Thoracic aorta (tissue), 2 donors: ENCODE results near the gene CBFA2T3. TPM values are rescaled to one million over a fixed set of nuclear protein-coding genes. Genes with fewer than 3 reads are reported as not detected.

ENCODE experiments used
- ATAC-seq: fragments of 150-250 bp; one replicate; pipeline ENCODE4 v1.8.0; 2017; ENCODE audit warnings: low read depth; ENCODE audit not compliant: insufficient number of reproducible peaks, low FRiP score
- DNase-seq: peaks from one replicate; pipeline ENCODE4 v3.0.0-alpha.2; 2020; ENCODE audit warnings: low spot score
- H3K27ac ChIP-seq, 2 donors: fragments of 200-600 bp; sonication (generic); 1 replicate in 1 of 2; 2 replicates in 1 of 2; pipeline ENCODE4 v1.5.1; 2016; ENCODE audit warnings: mild to moderate bottlenecking in 2 of 2, moderate library complexity in 2 of 2
- H3K27me3 ChIP-seq: fragments of 200-600 bp; sonication (generic); replicated peaks from 2 replicates; pipeline ENCODE4 v1.6.0; 2016; ENCODE audit warnings: mild to moderate bottlenecking; ENCODE audit not compliant: insufficient read depth
- H3K36me3 ChIP-seq: fragments of 200-600 bp; sonication (generic); one replicate; pipeline ENCODE4 v1.5.1; 2016
- H3K4me1 ChIP-seq, 2 donors: fragments of 200-600 bp; sonication (generic); 1 replicate in 1 of 2; 2 replicates in 1 of 2; pipeline versions ENCODE4 v1.5.1 to v1.6.0; 2016; ENCODE audit warnings: low read depth in 2 of 2, mild to moderate bottlenecking in 1 of 2; ENCODE audit not compliant: control insufficient read depth in 1 of 2
- H3K4me3 ChIP-seq: fragments of 200-600 bp; sonication (generic); 2 replicates; pipeline ENCODE4 v1.5.1; 2016; ENCODE audit warnings: mild to moderate bottlenecking
- H3K9me3 ChIP-seq: fragments of 200-600 bp; sonication (generic); 2 replicates; pipeline ENCODE4 v1.5.1; 2016
- total RNA-seq, 2 donors: library from RNA; depleted of rRNA; stranded (reverse); fragments of >200 nt; gene quantifications; one replicate each; pipeline versions ENCODE4 v1.1.0 to v1.2.3, GENCODE V29; 2016
- TF ChIP-seq, protein P1 (sequence below): fragments of 200-600 bp; sonication (generic); IDR thresholded peaks from one replicate; pipeline ENCODE4 v1.5.1; 2019; ENCODE audit warnings: antibody characterized with exemption

The CBFA2T3 gene
- total RNA-seq, 2 donors from 2014 or later, result 3.9 to 6.6 TPM

- H3K36me3 ChIP-seq, result peaks cover 15% of the 10 kb centered on the region
- TF ChIP-seq, protein P1, sequence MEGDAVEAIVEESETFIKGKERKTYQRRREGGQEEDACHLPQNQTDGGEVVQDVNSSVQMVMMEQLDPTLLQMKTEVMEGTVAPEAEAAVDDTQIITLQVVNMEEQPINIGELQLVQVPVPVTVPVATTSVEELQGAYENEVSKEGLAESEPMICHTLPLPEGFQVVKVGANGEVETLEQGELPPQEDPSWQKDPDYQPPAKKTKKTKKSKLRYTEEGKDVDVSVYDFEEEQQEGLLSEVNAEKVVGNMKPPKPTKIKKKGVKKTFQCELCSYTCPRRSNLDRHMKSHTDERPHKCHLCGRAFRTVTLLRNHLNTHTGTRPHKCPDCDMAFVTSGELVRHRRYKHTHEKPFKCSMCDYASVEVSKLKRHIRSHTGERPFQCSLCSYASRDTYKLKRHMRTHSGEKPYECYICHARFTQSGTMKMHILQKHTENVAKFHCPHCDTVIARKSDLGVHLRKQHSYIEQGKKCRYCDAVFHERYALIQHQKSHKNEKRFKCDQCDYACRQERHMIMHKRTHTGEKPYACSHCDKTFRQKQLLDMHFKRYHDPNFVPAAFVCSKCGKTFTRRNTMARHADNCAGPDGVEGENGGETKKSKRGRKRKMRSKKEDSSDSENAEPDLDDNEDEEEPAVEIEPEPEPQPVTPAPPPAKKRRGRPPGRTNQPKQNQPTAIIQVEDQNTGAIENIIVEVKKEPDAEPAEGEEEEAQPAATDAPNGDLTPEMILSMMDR, result no peak
- no peak overlapping the region for H3K4me3 ChIP-seq
- H3K9me3 ChIP-seq, result no peaks in the 10 kb centered on the region
- no peak overlapping the region for H3K27ac ChIP-seq
- DNase-seq, result no peak
- no peaks in the 10 kb centered on the region for H3K4me1 ChIP-seq
- no peak for ATAC-seq
- H3K27me3 ChIP-seq, result no peaks in the 10 kb centered on the region
These were observed 134.7 kb downstream of the CBFA2T3 start for GRCh38 chr16:88842308-88842756.

DNA sequence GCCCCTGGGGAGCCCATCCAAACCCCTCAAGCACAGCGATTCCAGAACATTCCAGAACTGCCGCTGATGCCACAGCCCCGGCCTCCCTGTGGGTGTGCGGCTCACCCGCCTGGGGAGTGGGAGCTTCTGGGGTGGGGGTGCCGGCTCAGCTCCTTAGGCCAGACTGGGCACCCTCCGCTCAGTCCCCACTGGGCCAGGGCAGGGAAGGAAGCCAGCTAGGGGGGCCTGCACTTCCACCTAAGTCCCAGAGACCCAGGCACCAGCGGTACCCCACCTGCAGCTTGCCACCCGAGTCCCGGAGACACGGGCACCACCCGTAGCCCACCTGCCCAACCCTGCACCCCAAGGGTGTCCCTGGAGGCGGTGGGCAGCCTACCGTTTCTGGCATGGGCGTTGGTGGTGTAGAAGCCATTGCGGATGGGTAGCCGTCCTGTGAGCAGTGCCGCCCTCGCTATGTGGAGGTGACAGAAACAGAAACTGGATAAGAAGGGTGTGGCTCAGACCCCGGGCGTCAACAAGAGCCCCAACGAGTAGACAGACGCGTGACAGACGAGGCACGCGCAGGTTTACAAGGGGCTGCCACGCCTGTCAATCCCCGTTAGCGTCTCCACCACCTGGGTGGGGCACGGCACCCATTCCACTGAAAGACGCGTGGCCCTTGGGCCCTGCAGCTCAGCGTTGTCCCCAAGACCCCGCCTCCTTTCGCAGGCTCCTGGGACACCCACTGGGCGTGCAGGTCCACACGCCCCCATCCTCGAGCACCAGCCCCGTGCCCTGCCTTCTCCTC, 135.3 kb downstream of the CBFA2T3 start:
- TF ChIP-seq, protein P1, result no peak
- Histone ChIP-seq H3K4me1 (no peaks in the 10 kb centered on the region), H3K9me3 (no peaks in the 10 kb centered on the region), H3K27me3 (no peaks in the 10 kb centered on the region), H3K36me3 (peaks cover 15% of the 10 kb centered on the region), H3K27ac (no peak overlapping the region), H3K4me3 (no peak overlapping the region)
- ATAC-seq, result no peak
- no peak for DNase-seq

DNA sequence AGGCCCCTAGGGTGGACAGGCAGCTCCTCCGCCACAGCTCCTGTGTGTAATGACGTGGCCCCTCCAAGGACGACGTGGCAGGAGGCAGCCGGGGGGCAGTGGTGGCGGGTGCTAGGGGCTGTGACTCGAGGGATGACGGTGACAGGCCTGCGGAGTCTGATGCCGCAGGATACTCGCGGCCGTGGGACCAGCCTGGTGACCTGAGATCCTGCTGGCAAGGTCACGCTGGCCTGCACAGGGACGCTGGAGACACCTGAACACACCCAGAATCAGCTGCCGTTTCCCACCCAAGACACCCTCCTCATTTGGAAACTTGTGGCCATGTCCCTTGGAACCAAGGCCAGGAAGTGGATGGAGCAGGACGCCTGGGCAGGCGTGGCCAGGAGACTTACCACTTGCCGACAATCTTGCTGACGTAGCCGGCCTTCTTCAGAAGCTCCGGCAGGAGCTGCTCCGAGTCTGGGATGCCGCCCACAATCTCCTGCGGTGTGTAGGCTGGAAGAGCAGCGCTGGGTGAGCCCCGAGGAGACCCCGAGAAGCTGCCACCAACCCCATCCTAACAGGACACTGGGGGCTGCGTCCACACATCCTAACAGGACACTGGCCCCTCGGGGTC, 136.3 kb downstream of the CBFA2T3 start:
- DNase-seq, result no peak
- no peaks in the 10 kb centered on the region for H3K27me3 ChIP-seq
- no peaks in the 10 kb centered on the region for H3K4me1 ChIP-seq
- no peak for ATAC-seq
- no peak overlapping the region for H3K4me3 ChIP-seq
- no peaks in the 10 kb centered on the region for H3K9me3 ChIP-seq
- TF ChIP-seq, protein P1, result no peak
- H3K27ac ChIP-seq, result no peak overlapping the region
- H3K36me3 ChIP-seq, result peaks cover 16% of the 10 kb centered on the region

- peaks cover 21% of the 10 kb centered on the region for H3K36me3 ChIP-seq
- no peak for ATAC-seq
These were observed 137.0 kb downstream of the CBFA2T3 start for GRCh38 chr16:88839745-88840599.

More at GRCh38 chr16:88839745-88840599, 137.0 kb downstream of the CBFA2T3 start:
- H3K4me3 ChIP-seq, result no peak overlapping the region
- H3K4me1 ChIP-seq, result no peaks in the 10 kb centered on the region
- no peak overlapping the region for H3K27ac ChIP-seq
- no peak for DNase-seq
- H3K9me3 ChIP-seq, result no peaks in the 10 kb centered on the region
- no peaks in the 10 kb centered on the region for H3K27me3 ChIP-seq
- TF ChIP-seq, protein P1, result no peak
